ENCODE data around the gene HMGN4. TPM values are rescaled to one million over a fixed set of nuclear protein-coding genes. Genes with fewer than 3 reads are reported as not detected.

The HMGN4 gene
- total and polyA plus RNA-seq, 2 donors (not counting 3 experiments of a cell fraction or from before 2014, with no cell fraction given), result 13.1 to 36.9 TPM

GRCh38 chr6:26593278-26594130 is 55.3 kb downstream of the HMGN4 start:
- BruUV-seq (replicated peaks), result no TSS peak
- FAIRE-seq (no peak), DNase-seq (ENCODE audit: low read depth, low spot score) (no peak)
- Histone ChIP-seq H2AFZ (ENCODE audit: low read depth, low read length) (no peak overlapping the region), H3K27ac (ENCODE audit: insufficient read depth, low read depth, low read length) (no peak overlapping the region), H4K20me1 (replicated peaks; ENCODE audit: control insufficient read depth, extremely low read depth, insufficient read depth, low read length) (no peaks in the 10 kb centered on the region), H3K4me2 (ENCODE audit: insufficient read depth, low read length) (no peak overlapping the region), H3K27me3 (ENCODE audit: control insufficient read depth in 2 of 2, insufficient read depth in 2 of 2, low read length in 2 of 2) (peaks cover 12 to 32% of the 10 kb centered on the region in 2 experiments), H3K4me1 (ENCODE audit: control insufficient read depth, extremely low read depth, insufficient read depth, low read length) (peaks cover 18% of the 10 kb centered on the region), H3K36me3 (ENCODE audit: control insufficient read depth in 2 of 2, extremely low read depth in 1 of 2, insufficient read depth in 2 of 2, low read length in 2 of 2) (peaks cover 2 to 3% of the 10 kb centered on the region in 2 experiments), H3K9me1 (replicated peaks; ENCODE audit: control insufficient read depth, extremely low read depth, insufficient read depth, low read length) (no peaks in the 10 kb centered on the region), H3K9me3 (replicated peaks; ENCODE audit: control insufficient read depth, insufficient read depth, low read length) (no peaks in the 10 kb centered on the region), H3K79me2 (ENCODE audit: control insufficient read depth, insufficient read depth, low read length) (peaks cover 13% of the 10 kb centered on the region), H3K9ac (replicated peaks; ENCODE audit: extremely low read depth, insufficient read depth, low read length) (no peak overlapping the region), H3K4me3 (replicated peaks in 1 of 3; ENCODE audit: insufficient read depth in 1 of 3, low read depth in 1 of 3, low read length in 3 of 3) (no peak overlapping the region)
- dilution Hi-C loops (cut with MboI; ENCODE audit: extremely low pct_ligation_motif_present, low sequenced_read_pairs) (no loop called here), intact Hi-C loops (cut with micrococcal nuclease) (no loop called here)
- TF ChIP-seq POLR2A (IDR thresholded peaks at IDR 0.05; ENCODE audit: low read depth, low read length), result no peak
- POLR2A ChIA-PET, result no interaction called here
- CTCF ChIA-PET, result interaction anchor here (4.8 to 15.7 kb wide), 2 partner anchors 19 to 252 kb away, joined by 159 to 359 read pairs; no protein-coding TSS in a partner anchor

GRCh38 chr6:26594131-26594498 is 55.9 kb downstream of the HMGN4 start:
- FAIRE-seq, result no peak
- no peak overlapping the region for H3K4me2 ChIP-seq (ENCODE audit: insufficient read depth, low read length)
- dilution Hi-C loops (cut with MboI; ENCODE audit: extremely low pct_ligation_motif_present, low sequenced_read_pairs), result no loop called here

More at GRCh38 chr6:26594131-26594498, 55.9 kb downstream of the HMGN4 start:
- peaks cover 13% of the 10 kb centered on the region for H3K79me2 ChIP-seq (ENCODE audit: control insufficient read depth, insufficient read depth, low read length)
- no peak for TF ChIP-seq MYC (IDR thresholded peaks at IDR 0.05; ENCODE audit: low read depth, low read length)
- TF ChIP-seq POLR2AphosphoS5 (IDR thresholded peaks at IDR 0.05; ENCODE audit: insufficient read depth, low read depth, low read length), result no peak
- TF ChIP-seq GATA2 (IDR thresholded peaks at IDR 0.05; ENCODE audit: insufficient read depth, insufficient read length, low read depth, low read length), result no peak
- TF ChIP-seq FOS (IDR thresholded peaks at IDR 0.05; ENCODE audit: borderline replicate concordance, insufficient read depth, low read length), result no peak
- no peak for TF ChIP-seq POLR2A (IDR thresholded peaks at IDR 0.05; ENCODE audit: low read depth, low read length)
- TF ChIP-seq JUN (IDR thresholded peaks at IDR 0.05; ENCODE audit: borderline replicate concordance, insufficient read depth, insufficient read length, low read depth), result no peak
- TF ChIP-seq MAX (IDR thresholded peaks at IDR 0.05; ENCODE audit: insufficient read depth, insufficient read length), result no peak
- no peak for TF ChIP-seq EZH2 (IDR thresholded peaks at IDR 0.05; ENCODE audit: borderline replicate concordance, low read depth, low read length, severe bottlenecking)
- no peak for TF ChIP-seq CTCF (IDR thresholded peaks at IDR 0.05; ENCODE audit: extremely low read depth in 1 of 2, insufficient read depth in 1 of 2, low read depth in 1 of 2, low read length in 2 of 2)
- CTCF ChIA-PET, result interaction anchor here (2.1 to 15.7 kb wide), 5 partner anchors 9 to 487 kb away, joined by 15 to 359 read pairs (median 24); a partner anchor contains a TSS
- peaks cover 18% of the 10 kb centered on the region for H3K4me1 ChIP-seq (ENCODE audit: control insufficient read depth, extremely low read depth, insufficient read depth, low read length)
- no peaks in the 10 kb centered on the region for H4K20me1 ChIP-seq (replicated peaks; ENCODE audit: control insufficient read depth, extremely low read depth, insufficient read depth, low read length)
- H3K9ac ChIP-seq (replicated peaks; ENCODE audit: extremely low read depth, insufficient read depth, low read length), result no peak overlapping the region
- POLR2A ChIA-PET, result no interaction called here
- intact Hi-C loops (cut with micrococcal nuclease), result no loop called here
- H3K27me3 ChIP-seq (ENCODE audit: control insufficient read depth in 2 of 2, insufficient read depth in 2 of 2, low read length in 2 of 2), result peaks cover 12 to 32% of the 10 kb centered on the region in 2 experiments
- H3K36me3 ChIP-seq (ENCODE audit: control insufficient read depth in 2 of 2, extremely low read depth in 1 of 2, insufficient read depth in 2 of 2, low read length in 2 of 2), result peaks cover 3 to 6% of the 10 kb centered on the region in 2 experiments
- no peak overlapping the region for H3K27ac ChIP-seq (ENCODE audit: insufficient read depth, low read depth, low read length)
- H3K9me1 ChIP-seq (replicated peaks; ENCODE audit: control insufficient read depth, extremely low read depth, insufficient read depth, low read length), result no peaks in the 10 kb centered on the region
- no TSS peak for BruUV-seq (replicated peaks)
- DNase-seq (ENCODE audit: low read depth, low spot score), result no peak
- peak overlapping the region; percentile 25 for H2AFZ ChIP-seq (ENCODE audit: low read depth, low read length)
- H3K9me3 ChIP-seq (replicated peaks; ENCODE audit: control insufficient read depth, insufficient read depth, low read length), result no peaks in the 10 kb centered on the region
- no peak overlapping the region for H3K4me3 ChIP-seq (replicated peaks in 1 of 3; ENCODE audit: insufficient read depth in 1 of 3, low read depth in 1 of 3, low read length in 3 of 3)
